ENCODE data around the gene ZBED3. TPM values are rescaled to one million over a fixed set of nuclear protein-coding genes. Genes with fewer than 3 reads are reported as not detected.

ZBED3 gene
- total RNA-seq, 1 donor from 2014 or later, result 15.8 TPM

- H3K4me1 Mint-ChIP-seq (ENCODE audit: low read depth), result peaks cover 7% of the 10 kb centered on the region
- no peak for DNase-seq (ENCODE audit: low spot score)
- H3K4me3 Mint-ChIP-seq (ENCODE audit: unreplicated experiment), result no peak overlapping the region
- H3K27me3 Mint-ChIP-seq (ENCODE audit: low read depth), result no peaks in the 10 kb centered on the region
- no peak overlapping the region for H3K27ac Mint-ChIP-seq (ENCODE audit: unreplicated experiment)
- H3K36me3 Mint-ChIP-seq (ENCODE audit: low read depth), result peaks cover 7% of the 10 kb centered on the region
- H3K9me3 Mint-ChIP-seq (ENCODE audit: low read depth), result peaks cover 6% of the 10 kb centered on the region
- TF ChIP-seq CTCF (IDR thresholded peaks at IDR 0.05), result no peak
These were observed 17.7 kb upstream of the ZBED3 start for GRCh38 chr5:77104813-77105212.

GRCh38 chr5:77103457-77103856 lies 16.4 kb upstream of the ZBED3 start:
- Mint-ChIP-seq H3K4me1 (ENCODE audit: low read depth) (peaks cover 7% of the 10 kb centered on the region), H3K9me3 (ENCODE audit: low read depth) (peaks cover 6% of the 10 kb centered on the region), H3K36me3 (ENCODE audit: low read depth) (peaks cover 10% of the 10 kb centered on the region), H3K4me3 (ENCODE audit: unreplicated experiment) (no peak overlapping the region), H3K27me3 (ENCODE audit: low read depth) (no peaks in the 10 kb centered on the region), H3K27ac (ENCODE audit: unreplicated experiment) (no peak overlapping the region)
- DNase-seq (ENCODE audit: low spot score), result no peak
- no peak for TF ChIP-seq CTCF (IDR thresholded peaks at IDR 0.05)

DNA sequence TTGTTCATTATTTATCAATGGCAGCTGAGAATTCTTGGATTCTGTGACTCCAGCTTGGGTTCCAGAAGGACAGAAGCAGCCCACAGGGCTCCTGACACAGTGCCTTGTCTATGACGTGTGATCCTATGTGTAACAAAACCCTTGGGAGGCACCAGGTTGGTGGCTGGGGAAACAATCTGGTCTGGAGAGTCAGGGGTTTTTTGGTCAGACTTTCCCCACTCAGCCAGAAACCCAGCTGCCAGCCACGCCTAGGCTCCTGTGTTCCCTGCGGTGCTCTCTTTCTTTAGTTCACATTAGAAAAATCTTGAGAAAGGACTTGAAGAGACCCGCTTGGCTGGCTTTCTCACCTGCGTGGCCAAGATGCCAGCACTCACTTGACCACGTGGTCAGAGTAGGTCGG lies 15.5 kb upstream of the ZBED3 start:
- peaks cover 10% of the 10 kb centered on the region for H3K36me3 Mint-ChIP-seq (ENCODE audit: low read depth)
- no peak overlapping the region for H3K4me3 Mint-ChIP-seq (ENCODE audit: unreplicated experiment)
- TF ChIP-seq CTCF (IDR thresholded peaks at IDR 0.05), result no peak
- no peak for DNase-seq (ENCODE audit: low spot score)
- H3K27ac Mint-ChIP-seq (ENCODE audit: unreplicated experiment), result no peak overlapping the region
- H3K9me3 Mint-ChIP-seq (ENCODE audit: low read depth), result peaks cover 6% of the 10 kb centered on the region
- no peaks in the 10 kb centered on the region for H3K27me3 Mint-ChIP-seq (ENCODE audit: low read depth)
- peaks cover 7% of the 10 kb centered on the region for H3K4me1 Mint-ChIP-seq (ENCODE audit: low read depth)

DNA sequence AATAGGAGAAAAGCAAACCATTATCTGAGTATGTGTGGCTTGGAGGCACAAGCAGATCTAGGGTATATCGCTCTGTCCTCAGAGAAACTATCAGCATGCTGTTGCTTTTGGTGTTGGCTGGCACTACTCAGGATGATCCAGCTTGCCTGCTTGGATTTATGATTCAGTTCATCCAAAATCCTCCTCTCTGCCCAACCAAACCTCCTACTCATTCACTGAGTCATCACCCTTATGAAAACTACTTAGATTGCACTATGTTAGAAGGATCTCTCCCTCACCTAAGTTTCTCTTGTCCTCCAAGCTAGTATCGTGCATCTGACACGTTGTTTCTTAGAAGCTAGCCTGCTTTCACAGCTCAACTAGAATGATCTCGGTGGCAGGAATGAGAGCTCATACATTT lies 14.2 kb upstream of the ZBED3 start:
- H3K4me3 Mint-ChIP-seq (ENCODE audit: unreplicated experiment), result no peak overlapping the region
- TF ChIP-seq CTCF (IDR thresholded peaks at IDR 0.05), result no peak
- peaks cover 7% of the 10 kb centered on the region for H3K4me1 Mint-ChIP-seq (ENCODE audit: low read depth)
- H3K27ac Mint-ChIP-seq (ENCODE audit: unreplicated experiment), result no peak overlapping the region
- DNase-seq (ENCODE audit: low spot score), result no peak
- H3K9me3 Mint-ChIP-seq (ENCODE audit: low read depth), result peaks cover 6% of the 10 kb centered on the region
- no peaks in the 10 kb centered on the region for H3K27me3 Mint-ChIP-seq (ENCODE audit: low read depth)
- peaks cover 10% of the 10 kb centered on the region for H3K36me3 Mint-ChIP-seq (ENCODE audit: low read depth)

DNA sequence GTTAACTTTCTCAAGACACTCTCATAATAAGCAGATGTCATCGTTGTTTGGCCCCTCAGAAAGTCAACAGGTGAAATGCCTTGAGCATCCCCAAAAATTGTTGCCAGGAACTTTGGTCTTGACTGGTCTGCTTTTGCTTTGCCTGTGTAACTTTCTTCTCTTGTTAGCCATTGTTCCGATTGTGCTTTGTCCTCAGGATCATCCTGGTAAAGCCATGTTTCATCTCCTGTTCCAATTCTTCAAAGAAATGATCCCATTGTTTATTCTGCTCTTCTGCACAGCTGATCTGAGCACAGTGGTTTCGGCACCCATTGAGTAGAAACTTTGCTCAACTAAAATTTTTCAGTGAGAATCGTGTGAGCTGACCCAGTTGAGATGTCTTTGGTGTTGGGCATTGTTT lies 8.1 kb upstream of the ZBED3 start:
- no peak overlapping the region for H3K27ac Mint-ChIP-seq (ENCODE audit: unreplicated experiment)
- H3K36me3 Mint-ChIP-seq (ENCODE audit: low read depth), result peaks cover 11% of the 10 kb centered on the region
- H3K4me3 Mint-ChIP-seq (ENCODE audit: unreplicated experiment), result no peak overlapping the region
- TF ChIP-seq CTCF (IDR thresholded peaks at IDR 0.05), result no peak
- H3K27me3 Mint-ChIP-seq (ENCODE audit: low read depth), result no peaks in the 10 kb centered on the region
- H3K4me1 Mint-ChIP-seq (ENCODE audit: low read depth), result no peaks in the 10 kb centered on the region
- no peak for DNase-seq (ENCODE audit: low spot score)
- no peaks in the 10 kb centered on the region for H3K9me3 Mint-ChIP-seq (ENCODE audit: low read depth)

Data from chondrocyte (in vitro differentiated cells).